ENCODE data around the gene PDE2A. TPM values are rescaled to one million over a fixed set of nuclear protein-coding genes. Genes with fewer than 3 reads are reported as not detected.

The PDE2A gene
- polyA plus RNA-seq, 3 donors, result 0.18 to 1.7 (median 0.53) TPM

DNA sequence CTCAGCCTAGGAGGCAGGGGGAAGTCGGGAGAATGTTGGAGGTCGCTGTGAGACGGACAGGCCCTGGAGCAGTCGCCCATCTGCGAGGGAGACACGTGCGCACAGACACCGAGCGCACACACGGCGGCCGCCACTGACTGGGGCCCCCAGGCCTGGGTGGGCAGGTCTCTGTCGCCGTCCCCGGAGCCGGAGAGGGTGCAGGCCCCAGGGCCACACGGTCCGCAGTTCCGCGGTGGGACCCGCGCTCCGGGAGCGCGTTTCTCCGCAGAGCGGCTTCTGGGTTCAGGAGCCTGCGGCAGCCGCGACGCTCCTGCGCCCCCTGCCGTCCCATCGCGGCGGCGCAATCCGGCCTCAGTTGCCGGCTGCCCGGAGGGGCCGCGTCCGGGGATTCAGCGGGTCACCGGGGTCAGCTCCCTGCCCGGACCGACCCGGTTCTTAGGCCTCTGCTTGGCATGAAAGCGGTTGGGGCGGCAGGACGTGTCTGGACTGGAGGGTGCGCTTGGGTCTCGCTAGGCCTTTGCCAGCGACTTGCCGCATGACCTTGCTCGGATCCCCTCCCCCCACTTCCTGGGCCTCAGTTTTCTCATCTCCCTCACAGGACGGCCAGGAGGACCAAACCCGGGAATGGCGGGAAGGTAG is 31.2 kb downstream of the PDE2A start:
- Histone ChIP-seq H3K4me3 (replicated peaks in 1 of 3; ENCODE audit: low read depth in 2 of 3, low read length in 3 of 3) (peak overlapping the region in 2 of 3 experiments; percentile 14 to 67), H3K9ac (ENCODE audit: insufficient read depth, low read length, poor library complexity, severe bottlenecking) (no peak overlapping the region), H4K20me1 (ENCODE audit: insufficient read depth, low read length) (peaks cover 8% of the 10 kb centered on the region), H3K27ac (ENCODE audit: low read depth in 1 of 2, low read length in 2 of 2) (no peak overlapping the region), H2AFZ (ENCODE audit: insufficient read depth, low read depth, low read length, poor library complexity, severe bottlenecking) (peak overlapping the region; percentile 35), H3K79me2 (ENCODE audit: insufficient read depth, low read length) (no peaks in the 10 kb centered on the region), H3K4me2 (replicated peaks; ENCODE audit: extremely low read depth, low read length, poor library complexity, severe bottlenecking) (peak overlapping the region; percentile 68), H3K4me1 (ENCODE audit: control insufficient read depth in 1 of 2, insufficient read depth in 2 of 2, low read length in 2 of 2) (peaks cover 15 to 18% of the 10 kb centered on the region in 2 donors), H3K27me3 (ENCODE audit: control insufficient read depth in 2 of 2, insufficient read depth in 2 of 2, low read length in 2 of 2) (peaks cover 14 to 59% of the 10 kb centered on the region in 2 donors), H3K36me3 (replicated peaks in 1 of 2; ENCODE audit: control insufficient read depth in 1 of 2, insufficient read depth in 2 of 2, low read length in 2 of 2) (no peaks in the 10 kb centered on the region), H3K9me3 (replicated peaks in 1 of 2; ENCODE audit: control insufficient read depth in 1 of 2, insufficient read depth in 1 of 2, low read length in 2 of 2) (peaks cover 0 to 14% of the 10 kb centered on the region in 2 donors)
- DNase-seq, result peak; percentile 47 to 66 (median 64)
- Mint-ChIP-seq H3K4me1 (peaks cover 6% of the 10 kb centered on the region), H3K9me3 (peaks cover 0 to 4% (median 0%) of the 10 kb centered on the region in 7 donors), H3K27ac (no peak overlapping the region), H3K4me3 (peak overlapping the region; percentile 60 to 84), H3K27me3 (ENCODE audit: low read depth in 3 of 3) (peaks cover 24 to 35% (median 25%) of the 10 kb centered on the region in 3 donors), H3K36me3 (no peaks in the 10 kb centered on the region)
- TF ChIP-seq, protein P1, sequence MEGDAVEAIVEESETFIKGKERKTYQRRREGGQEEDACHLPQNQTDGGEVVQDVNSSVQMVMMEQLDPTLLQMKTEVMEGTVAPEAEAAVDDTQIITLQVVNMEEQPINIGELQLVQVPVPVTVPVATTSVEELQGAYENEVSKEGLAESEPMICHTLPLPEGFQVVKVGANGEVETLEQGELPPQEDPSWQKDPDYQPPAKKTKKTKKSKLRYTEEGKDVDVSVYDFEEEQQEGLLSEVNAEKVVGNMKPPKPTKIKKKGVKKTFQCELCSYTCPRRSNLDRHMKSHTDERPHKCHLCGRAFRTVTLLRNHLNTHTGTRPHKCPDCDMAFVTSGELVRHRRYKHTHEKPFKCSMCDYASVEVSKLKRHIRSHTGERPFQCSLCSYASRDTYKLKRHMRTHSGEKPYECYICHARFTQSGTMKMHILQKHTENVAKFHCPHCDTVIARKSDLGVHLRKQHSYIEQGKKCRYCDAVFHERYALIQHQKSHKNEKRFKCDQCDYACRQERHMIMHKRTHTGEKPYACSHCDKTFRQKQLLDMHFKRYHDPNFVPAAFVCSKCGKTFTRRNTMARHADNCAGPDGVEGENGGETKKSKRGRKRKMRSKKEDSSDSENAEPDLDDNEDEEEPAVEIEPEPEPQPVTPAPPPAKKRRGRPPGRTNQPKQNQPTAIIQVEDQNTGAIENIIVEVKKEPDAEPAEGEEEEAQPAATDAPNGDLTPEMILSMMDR (IDR thresholded peaks at IDR 0.05), result peak; percentile 99
- intact Hi-C loops (cut with micrococcal nuclease), result loop anchor here (2.0 to 5.0 kb wide), 3 partner anchors 56 to 172 kb away; no protein-coding TSS in a partner anchor
- 2% methylated on average over 59 of the region's 59 CpGs for WGBS (ENCODE audit: insufficient coverage)

DNA sequence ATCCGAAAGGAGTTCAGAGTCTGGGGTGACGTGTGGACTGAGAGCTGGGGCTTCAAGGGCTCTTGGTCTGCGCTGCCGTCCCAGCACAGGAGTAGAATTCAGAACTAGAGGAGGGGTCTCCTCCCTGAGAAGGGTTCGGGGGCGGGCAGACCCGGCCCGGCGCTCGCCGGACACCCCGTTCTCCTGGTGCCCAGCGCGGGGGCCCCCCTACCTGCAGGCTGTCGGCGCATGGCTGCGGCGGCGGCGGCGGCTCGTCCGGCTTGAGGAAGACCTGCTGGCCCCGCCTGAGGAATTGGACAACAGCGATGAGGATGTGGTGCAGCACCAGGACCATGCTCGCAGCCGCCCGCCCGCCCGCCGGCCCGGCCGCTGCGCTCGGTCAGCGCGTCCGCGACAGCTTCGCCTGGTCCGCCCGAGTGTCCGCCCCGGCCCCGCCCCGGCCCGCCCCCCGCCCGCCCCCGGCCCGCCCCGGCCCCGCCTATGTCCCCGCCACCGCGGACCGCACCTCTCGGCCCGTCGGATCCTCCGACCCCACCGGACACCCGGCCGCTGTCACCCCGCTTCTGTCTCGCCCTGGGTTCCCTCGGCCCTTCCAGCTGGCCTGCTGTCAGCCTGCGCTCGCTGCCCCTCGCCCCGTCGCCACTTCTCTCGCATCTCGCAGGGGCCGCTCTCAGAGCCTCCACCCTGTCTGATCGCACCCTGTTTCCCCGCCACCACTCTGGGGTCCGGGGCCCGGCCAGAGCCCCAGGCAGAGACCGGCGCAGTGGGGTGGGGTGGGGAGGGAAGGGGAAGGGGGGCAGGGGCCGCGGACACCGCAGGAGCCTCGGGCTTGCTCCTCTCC is 32.0 kb downstream of the PDE2A start:
- TF ChIP-seq, protein P1 (IDR thresholded peaks at IDR 0.05), result no peak
- intact Hi-C loops (cut with micrococcal nuclease), result loop anchor here (2.0 to 5.0 kb wide), 3 partner anchors 55 to 171 kb away; no protein-coding TSS in a partner anchor

More for the DNA sequence above, 32.0 kb downstream of the PDE2A start:
- H3K9me3 ChIP-seq (replicated peaks in 1 of 2; ENCODE audit: control insufficient read depth in 1 of 2, insufficient read depth in 1 of 2, low read length in 2 of 2), result peaks cover 0 to 14% of the 10 kb centered on the region in 2 donors
- peaks cover 31 to 40% (median 32%) of the 10 kb centered on the region in 3 donors for H3K27me3 Mint-ChIP-seq (ENCODE audit: low read depth in 3 of 3)
- peaks cover 14 to 61% of the 10 kb centered on the region in 2 donors for H3K27me3 ChIP-seq (ENCODE audit: control insufficient read depth in 2 of 2, insufficient read depth in 2 of 2, low read length in 2 of 2)
- peak overlapping the region; percentile 68 for H3K4me2 ChIP-seq (replicated peaks; ENCODE audit: extremely low read depth, low read length, poor library complexity, severe bottlenecking)
- no peaks in the 10 kb centered on the region for H3K36me3 Mint-ChIP-seq
- peaks cover 15 to 18% of the 10 kb centered on the region in 2 donors for H3K4me1 ChIP-seq (ENCODE audit: control insufficient read depth in 1 of 2, insufficient read depth in 2 of 2, low read length in 2 of 2)
- peak overlapping the region; percentile 11 to 67 (median 14) for H3K4me3 ChIP-seq (replicated peaks in 1 of 3; ENCODE audit: low read depth in 2 of 3, low read length in 3 of 3)
- H3K36me3 ChIP-seq (replicated peaks in 1 of 2; ENCODE audit: control insufficient read depth in 1 of 2, insufficient read depth in 2 of 2, low read length in 2 of 2), result no peaks in the 10 kb centered on the region
- H4K20me1 ChIP-seq (ENCODE audit: insufficient read depth, low read length), result peaks cover 8% of the 10 kb centered on the region
- under 1% methylated on average over 77 of the region's 85 CpGs for WGBS (ENCODE audit: insufficient coverage)
- no peaks in the 10 kb centered on the region for H3K79me2 ChIP-seq (ENCODE audit: insufficient read depth, low read length)
- H2AFZ ChIP-seq (ENCODE audit: insufficient read depth, low read depth, low read length, poor library complexity, severe bottlenecking), result peak overlapping the region; percentile 35
- H3K4me1 Mint-ChIP-seq, result peaks cover 6% of the 10 kb centered on the region
- H3K27ac ChIP-seq (ENCODE audit: low read depth in 1 of 2, low read length in 2 of 2), result no peak overlapping the region
- peak; percentile 18 to 43 (median 38) for DNase-seq
- peak overlapping the region; percentile 70 to 84 for H3K4me3 Mint-ChIP-seq
- H3K9me3 Mint-ChIP-seq, result peaks cover 0 to 4% (median 0%) of the 10 kb centered on the region in 7 donors
- H3K9ac ChIP-seq (ENCODE audit: insufficient read depth, low read length, poor library complexity, severe bottlenecking), result no peak overlapping the region
- H3K27ac Mint-ChIP-seq, result peak overlapping the region in 2 of 7 donors; percentile 28 to 33
